H54 (cell line): ENCODE results near the gene EXOSC7.

Experiments used
- DNase-seq: peaks from one replicate; pipeline ENCODE4 v3.0.0; 2011; ENCODE audit warnings: low spot score, mixed read lengths; ENCODE audit not compliant: insufficient read length
- FAIRE-seq: peaks from 3 replicates; lab custom pipeline; 2011; peaks lifted over from hg19 to GRCh38; lab: Jason Lieb, UNC
- POLR2A ChIP-seq: IDR thresholded peaks from 2 replicates; pipeline ENCODE4 v1.6.1; 2011; ENCODE audit warnings: low read depth, mild to moderate bottlenecking, low read length

Gene EXOSC7

GRCh38 chr3:44952689-44953088 lies 23.4 kb upstream of the EXOSC7 start:
- FAIRE-seq (no peak), DNase-seq (no peak)
- TF ChIP-seq POLR2A: no peak

GRCh38 chr3:44954304-44954703 lies 21.7 kb upstream of the EXOSC7 start:
- FAIRE-seq (no peak), DNase-seq (no peak)
- TF ChIP-seq POLR2A: no peak

DNA sequence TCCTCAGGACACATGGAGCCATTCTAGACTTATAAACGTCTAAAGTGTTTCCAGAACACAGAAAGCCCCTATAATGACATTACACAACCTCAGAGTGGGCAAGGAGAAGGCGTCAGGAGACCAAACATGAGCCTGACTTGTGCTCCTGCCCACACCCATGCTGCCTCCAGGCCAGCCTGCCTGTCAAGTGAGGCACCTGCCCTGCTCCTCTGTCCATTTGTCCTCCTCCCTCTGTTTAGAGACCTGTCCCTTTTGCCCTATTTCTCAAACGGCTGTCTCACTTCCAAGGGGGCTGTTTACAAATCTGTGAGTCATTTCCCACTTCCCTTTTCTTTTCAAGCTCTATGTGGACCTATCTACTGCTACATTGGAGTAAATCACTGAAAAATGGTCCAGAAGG lies 21.1 kb upstream of the EXOSC7 start:
- TF ChIP-seq POLR2A: no peak
- DNase-seq: peak; percentile 46
- FAIRE-seq: no peak

DNA sequence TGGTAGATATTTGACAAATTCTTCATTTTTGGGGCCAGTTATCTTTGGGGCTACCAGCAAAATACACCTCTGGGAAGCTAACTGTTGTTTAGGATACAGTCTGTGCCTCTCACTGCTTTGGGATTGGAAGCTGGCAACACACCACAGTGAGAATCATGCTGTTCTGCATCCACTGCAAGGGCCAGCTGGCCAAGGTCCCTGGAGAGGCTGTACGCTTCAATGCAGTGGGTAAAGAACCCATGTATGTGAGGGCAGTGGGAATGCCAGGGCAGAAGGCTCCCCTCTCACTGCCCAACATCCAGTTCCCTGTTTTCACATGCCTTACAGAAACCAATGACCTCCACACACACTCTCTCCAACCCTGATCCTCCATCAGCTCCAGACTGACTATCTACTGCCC lies 20.1 kb upstream of the EXOSC7 start:
- TF ChIP-seq POLR2A: no peak
- no peak for DNase-seq
- FAIRE-seq: no peak

DNA sequence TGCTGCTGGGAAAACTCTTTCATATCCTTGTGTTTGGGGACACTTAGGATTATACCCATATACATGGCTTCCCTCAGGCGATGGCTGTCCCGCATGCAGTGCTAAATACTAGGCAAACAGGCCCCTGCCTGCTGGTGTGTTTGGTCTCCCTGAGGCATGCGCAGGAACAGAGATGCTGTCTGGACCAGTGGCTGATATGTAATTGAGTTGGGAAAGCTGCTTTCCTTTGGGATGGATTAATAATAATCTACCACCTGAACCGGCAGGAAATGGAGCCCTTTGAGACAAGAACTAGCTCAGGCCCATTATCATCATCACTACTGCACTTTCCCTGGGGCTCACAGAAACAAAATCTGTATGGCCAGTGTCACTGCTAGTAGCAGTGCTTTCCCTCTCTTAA lies 18.1 kb upstream of the EXOSC7 start:
- TF ChIP-seq POLR2A: no peak
- DNase-seq (no peak), FAIRE-seq (no peak)

DNA sequence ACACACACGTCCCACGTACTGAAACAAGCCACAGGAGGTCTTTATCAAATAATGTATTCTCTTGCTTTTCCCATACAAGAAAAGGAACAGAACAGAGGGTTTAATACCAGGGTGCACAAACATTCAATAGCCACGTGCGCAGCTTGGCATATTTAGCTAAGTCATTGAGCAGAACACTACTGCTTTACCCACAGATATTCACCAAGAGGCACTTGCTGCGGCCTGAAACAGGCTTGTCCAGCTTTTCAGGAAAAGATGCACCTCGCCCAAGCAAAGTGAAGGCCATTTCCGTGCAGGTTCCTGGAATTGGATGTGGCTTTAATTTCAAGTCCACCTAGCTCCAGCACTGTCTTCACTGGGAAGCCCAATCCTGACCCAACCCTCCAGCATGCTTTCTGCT lies 17.7 kb upstream of the EXOSC7 start:
- TF ChIP-seq POLR2A: no peak
- no peak for DNase-seq
- FAIRE-seq: no peak

- FAIRE-seq (no peak), DNase-seq (no peak)
- TF ChIP-seq POLR2A: no peak
These were observed 15.5 kb upstream of the EXOSC7 start for GRCh38 chr3:44960387-44961026.

DNA sequence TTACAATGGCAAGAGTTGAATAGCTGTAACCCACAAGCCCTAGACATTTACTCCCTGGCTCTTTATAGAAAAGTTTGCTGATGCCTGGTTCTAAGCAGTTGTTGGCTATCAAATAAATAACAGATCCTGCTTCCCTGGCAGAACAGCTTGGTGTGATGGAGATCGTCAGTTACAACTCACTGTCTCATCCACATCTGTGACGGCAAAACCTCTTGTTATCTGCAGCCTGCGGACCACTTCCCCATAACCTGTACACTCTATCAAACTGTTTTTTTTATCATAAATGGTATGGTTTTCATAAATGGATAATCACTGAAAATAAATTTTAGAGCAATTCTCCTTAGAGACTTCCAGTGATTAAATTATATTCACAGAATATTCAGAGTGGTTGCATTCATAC lies 14.2 kb upstream of the EXOSC7 start:
- FAIRE-seq (no peak), DNase-seq (no peak)
- TF ChIP-seq POLR2A: no peak

DNA sequence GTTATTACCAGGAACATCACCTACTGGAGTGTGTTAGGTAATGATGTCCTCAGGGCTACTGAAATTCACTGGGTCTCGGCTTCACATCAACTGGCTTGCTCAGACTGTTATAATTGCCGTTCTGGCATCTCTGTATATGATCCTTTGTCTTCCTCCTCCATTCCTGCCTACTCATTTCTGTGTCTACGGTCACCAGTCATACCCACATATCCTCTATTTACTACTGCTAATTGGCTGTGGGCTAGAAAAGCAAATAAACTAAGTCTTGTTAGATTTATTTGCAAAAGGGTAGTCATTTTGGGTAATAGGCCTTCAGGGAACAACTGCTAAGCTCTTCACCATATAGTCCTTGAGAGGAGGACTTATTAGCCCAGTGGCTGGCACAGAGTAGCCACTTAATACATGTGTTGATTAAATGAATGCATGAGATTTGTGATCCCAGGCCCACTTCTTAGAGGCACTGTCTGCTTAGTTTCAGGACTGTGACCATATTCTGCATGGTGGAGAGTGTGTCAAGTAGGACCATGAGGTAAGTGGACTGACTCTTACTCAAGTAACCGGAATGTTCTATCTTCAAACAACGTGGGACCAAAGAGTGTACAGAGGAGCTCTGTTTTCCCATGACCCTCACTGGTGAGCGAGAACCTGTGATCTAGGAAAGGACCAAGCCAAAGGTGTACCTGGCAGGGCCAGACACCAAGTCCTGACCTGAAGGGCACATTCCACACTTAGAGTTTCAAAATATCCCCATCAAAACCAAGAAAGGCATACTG lies 13.2 kb upstream of the EXOSC7 start:
- no peak for TF ChIP-seq POLR2A
- DNase-seq (no peak), FAIRE-seq (no peak)

GRCh38 chr3:44963571-44964325 lies 12.3 kb upstream of the EXOSC7 start:
- no peak for DNase-seq
- TF ChIP-seq POLR2A: no peak
- FAIRE-seq: no peak

DNA sequence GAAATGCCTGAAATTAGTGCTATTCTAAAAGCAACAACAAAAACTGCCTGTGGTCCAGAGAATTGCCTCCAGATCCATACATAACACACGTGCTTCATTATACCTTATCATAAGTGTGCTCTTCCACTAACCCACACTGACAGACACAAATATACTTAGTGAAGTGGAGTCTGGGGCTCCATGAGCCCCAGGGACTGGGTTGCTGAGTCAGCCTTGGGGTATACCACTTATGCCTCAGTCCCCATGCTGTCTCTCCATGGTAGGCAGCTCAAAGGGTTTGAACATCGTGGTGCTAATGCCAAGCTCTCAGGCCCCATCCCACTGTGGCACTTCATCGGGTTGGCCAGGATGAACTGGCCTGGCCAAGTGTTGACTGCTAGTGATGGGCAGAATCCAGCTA lies 10.9 kb upstream of the EXOSC7 start:
- DNase-seq (no peak), FAIRE-seq (no peak)
- TF ChIP-seq POLR2A: no peak

DNA sequence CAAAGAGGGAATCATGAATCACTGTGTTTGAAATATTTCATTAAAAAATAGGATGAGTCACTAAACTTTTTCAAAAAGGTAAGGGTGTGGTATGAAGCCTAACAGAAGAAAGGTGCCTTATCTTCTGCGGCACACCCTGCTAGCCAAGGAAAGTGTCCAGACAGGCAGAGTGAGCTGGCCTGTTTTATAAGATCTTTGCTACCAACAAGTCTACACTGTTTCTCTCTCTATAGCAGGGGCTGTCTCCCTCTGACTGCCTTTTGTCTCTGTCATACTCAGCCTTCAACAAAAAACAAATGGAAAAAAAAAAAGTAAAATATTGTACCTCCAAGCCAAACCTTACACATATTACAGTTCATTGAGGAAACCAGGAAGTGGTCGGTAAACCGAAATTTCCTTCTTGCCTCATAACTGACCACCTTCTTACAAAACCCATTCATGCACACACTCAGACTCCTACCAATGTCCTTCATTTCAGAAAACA lies 9.2 kb upstream of the EXOSC7 start:
- no peak for DNase-seq
- FAIRE-seq: no peak
- TF ChIP-seq POLR2A: no peak

GRCh38 chr3:44968447-44968858 lies 7.6 kb upstream of the EXOSC7 start:
- FAIRE-seq: no peak
- TF ChIP-seq POLR2A: no peak
- DNase-seq: no peak
